ENCODE data around the gene STK39. TPM values are rescaled to one million over a fixed set of nuclear protein-coding genes. Genes with fewer than 3 reads are reported as not detected.

Gene STK39
- total and polyA plus RNA-seq, 2 of the 4 experiments (the other 2 are of a cell fraction) = 11.8 to 16.4 TPM

- Histone ChIP-seq H3K36me3 (ENCODE audit: control insufficient read depth, insufficient read depth, low read length) (peaks cover 9% of the 10 kb centered on the region), H3K18ac (ENCODE audit: low read depth, low read length) (no peak overlapping the region), H2AFZ (replicated peaks; ENCODE audit: low read length, poor library complexity) (no peak overlapping the region), H3K9me1 (ENCODE audit: insufficient read depth, low read length) (peaks cover 5% of the 10 kb centered on the region), H3K4ac (ENCODE audit: low read depth, low read length) (no peak overlapping the region), H3K79me1 (ENCODE audit: low read depth in 1 of 2, low read length in 2 of 2) (peaks cover 11 to 17% of the 10 kb centered on the region in 2 experiments), H4K20me1 (ENCODE audit: insufficient read depth, low read length) (no peaks in the 10 kb centered on the region), H3K9me3 (ENCODE audit: control insufficient read depth, insufficient read depth, low read length) (no peaks in the 10 kb centered on the region), H2BK120ac (ENCODE audit: low read depth, low read length) (no peak overlapping the region), H2BK5ac (ENCODE audit: low read depth, low read length, poor library complexity, severe bottlenecking) (no peak overlapping the region), H2AK5ac (ENCODE audit: low read depth, low read length) (no peak overlapping the region), H3K14ac (replicated peaks; ENCODE audit: low read depth, low read length) (no peak overlapping the region), H4K8ac (ENCODE audit: low read depth in 2 of 2, low read length in 2 of 2) (no peak overlapping the region), H2BK15ac (ENCODE audit: low read depth, low read length) (no peak overlapping the region), H3K4me3 (ENCODE audit: insufficient read depth, low read depth, low read length) (no peak overlapping the region), H4K91ac (ENCODE audit: insufficient read depth, low read depth, low read length) (no peak overlapping the region), H2BK20ac (ENCODE audit: low read depth, low read length) (no peak overlapping the region), H3K27ac (ENCODE audit: insufficient read depth, low read length) (no peak overlapping the region), H3K4me2 (ENCODE audit: low read depth, low read length) (no peak overlapping the region), H2AK9ac (replicated peaks; ENCODE audit: low read depth, low read length, poor library complexity) (no peak overlapping the region), H3K27me3 (ENCODE audit: control insufficient read depth, insufficient read depth, low read length) (no peaks in the 10 kb centered on the region), H4K5ac (ENCODE audit: low read depth, low read length) (no peak overlapping the region), H3K9ac (ENCODE audit: low read depth, low read length) (no peak overlapping the region), H3K56ac (ENCODE audit: extremely low read depth, insufficient read depth, low read length) (no peak overlapping the region), H3K4me1 (ENCODE audit: control insufficient read depth, insufficient read depth, low read length) (no peaks in the 10 kb centered on the region), H3K23ac (ENCODE audit: low read depth, low read length) (no peak overlapping the region)
- dilution Hi-C loops (cut with HindIII; ENCODE audit: low sequenced_read_pairs, unreplicated experiment) = no loop called here
- intact Hi-C loops (cut with micrococcal nuclease) = no loop called here
- WGBS, 2 experiments (ENCODE audit: extremely low coverage in 2 of 2, insufficient read length in 1 of 2) = no CpG with 5 or more reads among the region's 1 CpG
- ATAC-seq (ENCODE audit: low read depth) (no peak), DNase-seq (no peak)
- POLR2A ChIA-PET (ENCODE audit: unreplicated experiment) = interaction anchor here (0.6 kb wide), 1 partner anchor 1004 kb away, joined by 4 read pairs; no protein-coding TSS in a partner anchor
- CTCF ChIA-PET = interaction anchor here (0.6 to 0.9 kb wide), 4 partner anchors 10 to 173 kb away, joined by 3 to 6 read pairs (median 3); no protein-coding TSS in a partner anchor
- no peak for TF ChIP-seq USF2 (IDR thresholded peaks at IDR 0.05; ENCODE audit: low read depth, low read length)
- TF ChIP-seq CHD1 (IDR thresholded peaks at IDR 0.05; ENCODE audit: low read depth, low read length) = no peak
- no peak for TF ChIP-seq FOS (IDR thresholded peaks at IDR 0.05; ENCODE audit: low read depth, low read length)
- TF ChIP-seq POLR2A (IDR thresholded peaks at IDR 0.05; ENCODE audit: low read depth, low read length) = no peak
- no TSS peak for BruUV-seq (replicated peaks)
- in situ Hi-C loops (cut with MboI; ENCODE audit: low sequenced_read_pairs) = no loop called here
These were observed 174.6 kb downstream of the STK39 start for GRCh38 chr2:168072626-168073303.
